OCI-M2 (cell line): ENCODE measurements around the gene WDR4.
"Not testable (repeated sequence)": the region's sequence is repeated elsewhere in the genome, so short reads cannot be mapped to it uniquely, and the experiment has no call there.

Source experiments
- DNase-seq: peaks from one replicate; lab custom pipeline; 2025; ENCODE audit not compliant: unreplicated experiment; lab: John Stamatoyannopoulos, UW

Gene WDR4

DNA sequence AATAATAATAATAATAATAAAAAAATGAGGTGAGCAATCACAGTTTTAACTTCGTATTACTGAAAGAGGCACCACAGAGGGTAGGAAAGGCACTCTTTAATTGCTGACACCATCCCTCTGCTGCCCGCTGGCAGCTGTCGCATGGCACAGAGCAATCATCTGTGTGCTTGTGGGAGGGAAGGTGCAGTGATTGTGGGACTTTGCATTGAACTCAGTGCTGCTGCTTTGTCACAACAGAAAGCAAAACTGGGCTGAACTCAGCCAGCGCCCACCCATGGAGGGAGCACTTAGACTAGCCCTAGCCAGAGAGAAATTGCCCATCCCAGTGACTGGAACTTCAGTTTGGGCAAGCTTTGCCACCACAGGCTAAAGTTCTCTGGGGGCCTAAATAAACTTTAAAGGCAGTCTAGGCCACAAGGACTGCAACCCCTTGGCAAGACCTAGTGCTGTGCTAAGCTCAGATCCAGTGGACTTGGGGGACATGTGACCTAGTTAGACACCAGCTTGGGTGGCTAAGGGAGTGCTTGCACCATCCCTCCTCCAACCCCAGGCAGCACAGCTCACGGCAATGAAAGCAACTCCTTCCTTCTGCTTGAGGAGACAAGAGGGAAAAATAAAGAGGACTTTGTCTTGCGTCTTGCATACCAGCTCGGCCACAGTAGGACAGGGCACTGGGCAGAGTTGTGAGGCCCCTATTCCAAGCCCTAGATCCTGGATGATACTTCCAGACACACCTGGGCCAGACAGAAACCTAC, 59.3 kb downstream of the WDR4 start:
- DNase-seq: no peak

- DNase-seq: no peak
Measured at GRCh38 chr21:42818328-42818749, 61.0 kb downstream of the WDR4 start.

GRCh38 chr21:42815217-42815616, 64.1 kb downstream of the WDR4 start:
- no peak for DNase-seq

GRCh38 chr21:42812528-42813241, 66.7 kb downstream of the WDR4 start:
- not testable (repeated sequence) for DNase-seq

DNA sequence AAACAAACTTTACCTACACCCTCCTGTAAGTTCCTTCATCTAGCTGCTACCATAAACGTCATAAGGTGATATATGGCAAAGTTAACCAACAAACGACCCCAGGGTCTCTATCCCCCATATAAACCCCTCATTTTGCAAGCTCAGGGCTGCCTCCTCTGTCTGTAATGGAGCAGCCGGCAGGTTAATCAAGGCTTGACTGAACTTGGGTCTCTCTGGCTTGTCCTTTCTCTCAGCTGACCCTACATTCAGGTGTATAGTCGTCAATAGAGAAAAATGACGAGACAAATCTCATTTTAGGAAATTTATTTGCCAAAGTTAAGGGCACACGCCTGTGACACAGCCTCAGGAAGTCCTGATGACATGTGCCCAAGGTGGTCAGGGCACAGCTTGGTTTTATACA, 67.4 kb downstream of the WDR4 start:
- DNase-seq: no peak

- no peak for DNase-seq
Measured at GRCh38 chr21:42809577-42810475, 69.5 kb downstream of the WDR4 start.

DNA sequence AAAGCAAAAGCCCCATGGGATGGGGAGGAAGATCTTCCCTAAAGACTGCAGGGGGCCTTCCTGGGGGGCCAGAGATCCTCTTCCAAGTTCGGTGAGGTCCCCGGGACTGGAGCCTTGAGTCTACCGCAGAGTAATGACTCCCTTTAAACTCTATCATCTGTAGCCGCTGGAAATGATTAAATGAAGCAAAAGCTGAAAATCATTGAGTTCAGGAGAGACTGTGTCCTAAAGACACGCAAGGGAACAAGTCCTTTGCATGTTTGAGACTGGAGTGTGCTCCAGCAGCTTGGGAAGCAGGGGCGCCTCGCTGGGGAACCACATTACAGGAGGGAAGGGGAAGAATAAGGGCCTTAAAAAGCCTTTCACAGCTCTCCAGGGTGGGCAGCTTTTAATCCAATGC, 70.2 kb downstream of the WDR4 start:
- no peak for DNase-seq

- DNase-seq: no peak
Measured at GRCh38 chr21:42807938-42808613, 71.3 kb downstream of the WDR4 start.

DNA sequence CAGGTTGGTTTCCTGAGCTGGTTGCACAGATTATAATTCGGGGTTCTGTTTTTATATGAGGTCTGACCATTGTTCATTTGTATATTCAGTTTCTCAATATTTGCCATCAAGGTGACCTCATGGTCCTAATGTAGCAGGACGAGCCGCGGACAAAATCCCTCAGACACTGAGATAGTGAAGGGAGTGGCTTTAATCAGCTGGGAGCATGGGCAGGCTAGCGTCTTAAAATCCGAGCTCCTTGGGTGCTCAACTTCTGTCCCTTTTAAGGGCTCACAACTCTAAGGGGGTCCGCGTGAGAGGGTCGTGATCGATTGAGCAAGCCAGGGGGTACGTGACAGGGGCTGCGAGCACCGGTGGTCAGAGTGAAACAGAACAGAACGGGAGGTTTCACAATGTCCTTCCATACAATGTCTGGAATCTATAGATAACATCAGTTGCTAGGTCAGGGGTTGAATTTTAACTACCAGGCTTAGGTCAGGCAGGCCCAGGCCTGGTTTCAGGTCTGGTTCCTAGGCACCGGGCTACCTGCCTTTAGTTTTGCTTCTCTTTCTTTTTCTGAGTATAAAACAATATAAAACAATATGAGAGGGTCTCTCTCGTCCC, 71.9 kb downstream of the WDR4 start:
- not testable (repeated sequence) for DNase-seq

- DNase-seq: no peak
Measured at GRCh38 chr21:42806509-42807140, 72.7 kb downstream of the WDR4 start.

GRCh38 chr21:42801616-42802015, 77.7 kb downstream of the WDR4 start:
- not testable (repeated sequence) for DNase-seq

- no peak for DNase-seq
Measured at GRCh38 chr21:42799948-42800347, 79.4 kb downstream of the WDR4 start.

DNA sequence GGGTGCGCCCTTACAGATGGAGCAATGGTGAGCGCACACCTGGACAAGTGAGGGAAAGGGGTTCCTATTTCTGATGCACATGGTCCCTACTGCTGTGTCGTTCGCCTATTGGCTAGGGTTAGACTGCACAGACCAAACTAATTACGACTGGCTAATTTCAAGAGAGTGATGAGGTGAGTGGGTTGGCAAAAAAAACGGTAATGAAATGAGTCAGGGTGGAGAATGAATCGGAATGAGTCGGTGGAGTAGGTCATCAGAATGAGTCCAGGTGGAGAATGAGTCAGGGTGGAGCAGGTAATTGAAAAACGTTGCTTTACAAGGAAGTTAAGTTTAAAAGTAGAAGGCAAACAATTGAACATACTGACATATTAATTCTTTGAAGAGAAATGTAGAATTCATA, 79.8 kb downstream of the WDR4 start:
- no peak for DNase-seq
